GM19372 (cell line): ENCODE measurements around the gene CCL17.
"Not testable (repeated sequence)": the region's sequence is repeated elsewhere in the genome, so short reads cannot be mapped to it uniquely, and the experiment has no call there.

Source experiments
- ATAC-seq: cut with Tn5 transposase; IDR thresholded peaks from one replicate; pipeline ENCODE4 v1.9.1; 2021; ENCODE audit warnings: mild to moderate bottlenecking, low read depth, moderate library complexity; ENCODE audit not compliant: unreplicated experiment

The CCL17 gene

GRCh38 chr16:57403965-57404817, at the start of gene CCL17:
Gene CCL17, plus strand, starts transcription at chr16:57404767. Its CDS starts 9,166 bp downstream, at chr16:57413933.
- no peak for ATAC-seq

DNA sequence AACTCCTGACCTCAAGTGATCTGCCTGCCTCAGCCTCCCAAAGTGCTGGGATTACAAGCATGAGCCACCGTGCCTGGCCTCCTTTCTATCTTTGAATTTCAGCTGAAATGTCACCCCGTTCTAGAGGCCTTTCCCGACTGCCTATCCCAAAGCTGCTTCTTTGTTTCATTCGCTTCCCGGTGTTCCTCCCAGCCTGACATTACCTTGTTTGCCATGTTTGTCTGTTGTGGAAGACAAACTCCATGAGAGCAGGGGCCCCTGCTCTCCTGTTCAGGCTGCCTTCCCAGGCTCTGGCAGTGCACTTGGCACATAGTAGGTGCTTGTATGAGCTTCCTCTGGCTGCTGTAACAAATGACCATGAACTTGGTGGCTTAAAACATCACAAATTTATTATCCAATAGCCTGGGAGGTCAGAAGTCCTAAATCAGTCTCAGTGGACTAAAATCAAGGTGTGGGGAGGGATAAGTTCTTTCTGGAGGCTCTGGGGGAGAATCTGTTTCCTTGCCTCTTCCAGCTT, 48.6 kb upstream of the CCL17 start:
- no peak for ATAC-seq

DNA sequence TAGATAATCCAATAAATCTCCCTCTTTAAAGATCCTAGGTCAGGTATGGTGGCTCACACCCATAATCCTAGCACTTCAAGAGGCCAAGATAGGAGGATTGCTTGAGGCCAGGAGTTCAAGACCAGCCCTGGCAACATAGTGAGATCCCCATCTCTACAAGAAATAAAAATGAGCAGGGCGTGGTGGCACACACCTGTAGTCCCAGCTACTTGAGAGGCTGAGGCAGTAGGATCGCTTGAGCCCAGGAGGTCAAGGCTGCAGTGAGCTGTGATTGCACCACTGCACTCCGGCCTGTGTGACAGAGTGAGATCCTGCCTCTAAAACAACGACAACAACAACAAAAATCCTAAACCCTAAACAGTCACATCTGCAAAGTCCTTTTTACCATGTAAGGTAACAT, 48.0 kb upstream of the CCL17 start:
- no peak for ATAC-seq

DNA sequence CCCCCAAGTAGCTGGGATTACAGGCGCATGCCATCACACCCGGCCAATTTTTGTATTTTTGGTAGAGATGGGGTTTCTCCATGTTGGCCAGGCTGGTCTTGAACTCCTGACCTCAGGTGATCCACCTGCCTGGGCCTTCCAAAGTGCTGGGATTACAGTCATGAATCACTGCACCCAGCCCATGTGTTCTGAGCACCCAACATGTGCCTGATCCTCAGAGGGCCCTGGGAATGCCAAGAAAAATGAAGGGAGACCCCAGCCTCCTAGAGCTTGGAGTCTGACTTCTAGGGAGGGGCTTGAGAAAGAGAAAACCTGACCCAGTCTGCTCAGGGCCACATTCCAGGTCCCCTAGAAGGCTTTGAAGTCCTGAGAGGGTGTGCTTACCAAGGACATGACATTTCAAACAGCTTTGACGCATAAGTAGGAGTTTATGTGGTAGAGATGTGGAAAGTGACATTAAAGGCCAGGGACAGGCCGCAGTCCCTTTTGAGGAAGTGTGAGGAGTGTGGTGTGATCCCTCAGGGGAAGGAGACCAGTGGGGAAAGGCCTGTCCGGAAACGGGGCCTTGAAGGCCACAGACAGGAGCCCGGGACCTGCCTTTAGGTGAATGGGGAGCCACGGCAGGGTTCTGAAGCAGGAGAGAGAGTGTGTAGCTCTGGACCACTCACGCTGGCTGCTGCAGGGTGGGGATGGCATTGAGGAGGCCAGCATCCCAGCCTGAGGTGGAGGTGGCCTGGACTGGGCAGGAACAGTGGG, 47.1 kb upstream of the CCL17 start:
- no peak for ATAC-seq

- no peak for ATAC-seq
Observed at GRCh38 chr16:57358086-57358420, 46.5 kb upstream of the CCL17 start.

GRCh38 chr16:57358527-57359095, 46.0 kb upstream of the CCL17 start, which contains the start of gene CCL22:
Gene CCL22, plus strand, starts transcription at chr16:57358783. Its CDS starts 34 bp downstream, at chr16:57358817.
- ATAC-seq: no peak

- no peak for ATAC-seq
Observed at GRCh38 chr16:57360321-57360935, 44.1 kb upstream of the CCL17 start.

GRCh38 chr16:57361404-57361803, 43.2 kb upstream of the CCL17 start:
- no peak for ATAC-seq

- no peak for ATAC-seq
Observed at GRCh38 chr16:57364143-57364542, 40.4 kb upstream of the CCL17 start.

GRCh38 chr16:57366544-57367040, 38.0 kb upstream of the CCL17 start:
- no peak for ATAC-seq

- no peak for ATAC-seq
Observed at GRCh38 chr16:57367116-57367752, 37.3 kb upstream of the CCL17 start.

DNA sequence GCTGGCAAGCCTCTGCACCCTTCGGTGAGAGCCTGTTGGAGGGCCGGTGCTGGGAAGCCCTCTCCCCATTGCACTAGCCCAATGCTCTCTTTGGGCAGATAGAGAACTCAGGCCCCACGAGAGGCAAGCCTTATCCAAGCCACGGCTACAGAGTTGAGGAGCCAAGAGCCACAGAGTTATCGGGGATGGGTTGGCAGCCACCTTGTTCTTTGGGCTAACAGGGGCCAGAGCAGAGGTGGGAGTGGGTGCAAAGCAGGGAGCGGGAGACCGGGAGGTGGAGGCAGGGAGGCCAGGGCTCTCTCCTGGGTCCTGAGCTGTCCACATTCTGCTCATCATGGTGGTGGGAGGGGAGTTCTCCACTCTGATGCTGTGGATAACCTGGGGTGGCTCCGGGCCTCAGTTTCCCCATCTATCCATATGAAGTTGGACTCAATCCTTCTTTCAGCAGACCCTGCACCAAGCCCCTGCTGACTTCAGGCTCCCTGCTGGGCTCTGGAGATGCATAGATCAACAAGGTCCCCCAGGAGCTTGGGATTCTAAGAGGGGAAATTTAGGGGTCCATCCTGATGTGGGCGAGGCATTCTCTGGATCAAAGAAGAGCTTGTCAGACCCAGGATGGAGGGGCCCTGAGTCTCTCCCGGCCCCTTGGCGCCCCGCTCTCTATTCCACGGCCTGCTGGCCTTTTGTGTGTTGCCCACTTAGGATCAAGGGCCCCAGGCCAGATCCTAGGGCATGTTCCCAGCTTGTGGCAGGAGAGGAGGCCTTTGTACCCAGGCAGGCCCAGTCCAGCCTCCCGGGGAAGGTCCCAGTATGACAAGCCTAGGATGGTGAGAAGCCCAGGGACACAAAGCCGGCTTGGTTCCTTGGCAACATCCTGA, 32.8 kb upstream of the CCL17 start:
- no peak for ATAC-seq

- ATAC-seq: no peak
Observed at GRCh38 chr16:57372372-57373116, 32.0 kb upstream of the CCL17 start, which contains the start of gene CX3CL1. Gene CX3CL1, plus strand, starts transcription at chr16:57372490. Its CDS starts 79 bp downstream, at chr16:57372569.

GRCh38 chr16:57373117-57373947, 31.2 kb upstream of the CCL17 start:
- ATAC-seq: no peak

DNA sequence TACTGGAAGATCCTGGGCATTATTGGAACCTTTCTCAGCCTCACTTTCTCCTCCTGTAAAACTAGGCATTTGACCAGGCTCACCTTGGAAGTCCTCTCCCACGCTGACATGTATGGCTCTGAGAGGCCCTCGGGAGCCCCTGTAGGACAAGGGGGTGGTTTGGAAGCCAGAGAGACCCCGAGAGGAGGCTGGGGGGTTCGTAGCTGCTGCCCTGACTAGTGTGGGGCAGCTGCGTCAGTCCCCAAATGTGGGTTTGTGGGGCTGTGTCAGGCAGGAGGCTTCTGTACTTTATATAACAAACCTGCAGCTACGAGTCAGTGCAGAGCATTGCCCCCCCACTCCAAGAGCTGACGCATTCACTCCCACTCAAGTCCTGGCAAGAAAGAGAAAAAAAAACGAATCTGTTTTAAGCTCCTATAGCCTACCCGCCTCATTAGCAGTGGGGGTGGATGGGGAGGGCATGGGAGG, 30.5 kb upstream of the CCL17 start:
- no peak for ATAC-seq

- not testable (repeated sequence) for ATAC-seq
Observed at GRCh38 chr16:57374925-57375465, 29.6 kb upstream of the CCL17 start.

DNA sequence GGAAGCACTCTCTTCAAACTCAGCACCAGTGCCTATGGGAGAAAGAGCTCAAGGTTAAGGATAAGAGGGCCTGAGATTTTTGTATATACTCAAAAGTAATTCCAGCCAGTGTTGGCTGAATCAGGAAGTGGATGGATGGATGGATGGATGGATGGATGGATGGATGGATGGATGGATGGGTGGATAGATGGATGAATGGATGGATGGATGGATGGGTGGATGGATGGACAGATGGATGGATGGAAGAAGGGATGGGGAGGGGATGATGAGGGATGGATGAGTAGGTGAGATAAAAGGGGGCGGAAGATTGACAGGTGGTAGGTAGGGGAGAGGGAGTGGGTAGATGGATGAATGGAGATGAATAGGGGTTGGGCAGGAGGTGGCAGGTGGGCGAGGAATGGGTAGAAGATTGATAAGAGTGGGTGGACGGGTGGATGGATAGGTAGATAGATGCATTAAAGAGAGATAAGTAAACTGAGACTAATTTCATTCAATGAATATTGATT, 28.2 kb upstream of the CCL17 start:
- no peak for ATAC-seq
